ENCODE data around the gene UTP14A. TPM values are rescaled to one million over a fixed set of nuclear protein-coding genes. Genes with fewer than 3 reads are reported as not detected.

Gene UTP14A
- total and polyA plus RNA-seq, 2 of the 13 experiments (the other 11 are each of a cell fraction or from before 2014, with no cell fraction given) = 7.4 to 19.0 TPM

DNA sequence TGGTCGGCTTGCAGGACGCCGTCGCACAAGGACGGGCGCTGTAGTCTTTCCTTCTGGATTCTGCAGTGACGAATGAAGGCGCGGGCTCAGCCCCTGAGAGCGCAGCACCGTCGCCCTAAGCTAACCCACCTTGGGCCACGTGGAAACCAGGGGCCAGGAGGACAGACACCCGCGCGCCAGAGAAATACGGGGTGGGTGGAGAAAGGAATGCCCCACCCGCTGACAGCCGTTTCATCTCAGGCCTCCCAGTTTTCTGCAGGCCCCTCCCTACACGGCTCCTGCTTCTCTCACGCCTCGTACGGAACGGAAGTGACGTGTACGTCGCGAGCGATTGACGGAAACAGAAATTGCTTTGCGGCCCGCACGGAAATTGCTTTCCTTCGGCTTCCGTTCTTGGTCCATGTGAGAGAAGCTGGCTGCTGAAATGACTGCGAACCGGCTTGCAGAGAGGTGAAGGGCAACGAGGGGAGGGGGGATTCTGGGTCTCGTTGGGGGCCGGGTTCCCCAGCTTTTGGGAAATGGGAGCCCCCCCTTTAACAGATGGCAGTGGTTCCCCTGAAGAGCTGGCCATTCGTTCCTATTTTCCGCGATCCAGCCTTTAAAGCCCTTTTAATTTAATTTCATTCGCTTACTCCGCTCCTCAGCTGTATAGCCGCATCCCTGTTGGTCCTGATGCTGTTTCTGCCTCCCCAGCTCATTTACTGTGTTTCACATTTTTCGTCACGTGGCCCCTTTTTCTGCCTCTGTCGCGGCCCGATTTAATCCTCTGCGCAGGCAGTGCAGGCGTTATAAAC is at the start of gene UTP14A (continued):
- TF ChIP-seq, protein P1, sequence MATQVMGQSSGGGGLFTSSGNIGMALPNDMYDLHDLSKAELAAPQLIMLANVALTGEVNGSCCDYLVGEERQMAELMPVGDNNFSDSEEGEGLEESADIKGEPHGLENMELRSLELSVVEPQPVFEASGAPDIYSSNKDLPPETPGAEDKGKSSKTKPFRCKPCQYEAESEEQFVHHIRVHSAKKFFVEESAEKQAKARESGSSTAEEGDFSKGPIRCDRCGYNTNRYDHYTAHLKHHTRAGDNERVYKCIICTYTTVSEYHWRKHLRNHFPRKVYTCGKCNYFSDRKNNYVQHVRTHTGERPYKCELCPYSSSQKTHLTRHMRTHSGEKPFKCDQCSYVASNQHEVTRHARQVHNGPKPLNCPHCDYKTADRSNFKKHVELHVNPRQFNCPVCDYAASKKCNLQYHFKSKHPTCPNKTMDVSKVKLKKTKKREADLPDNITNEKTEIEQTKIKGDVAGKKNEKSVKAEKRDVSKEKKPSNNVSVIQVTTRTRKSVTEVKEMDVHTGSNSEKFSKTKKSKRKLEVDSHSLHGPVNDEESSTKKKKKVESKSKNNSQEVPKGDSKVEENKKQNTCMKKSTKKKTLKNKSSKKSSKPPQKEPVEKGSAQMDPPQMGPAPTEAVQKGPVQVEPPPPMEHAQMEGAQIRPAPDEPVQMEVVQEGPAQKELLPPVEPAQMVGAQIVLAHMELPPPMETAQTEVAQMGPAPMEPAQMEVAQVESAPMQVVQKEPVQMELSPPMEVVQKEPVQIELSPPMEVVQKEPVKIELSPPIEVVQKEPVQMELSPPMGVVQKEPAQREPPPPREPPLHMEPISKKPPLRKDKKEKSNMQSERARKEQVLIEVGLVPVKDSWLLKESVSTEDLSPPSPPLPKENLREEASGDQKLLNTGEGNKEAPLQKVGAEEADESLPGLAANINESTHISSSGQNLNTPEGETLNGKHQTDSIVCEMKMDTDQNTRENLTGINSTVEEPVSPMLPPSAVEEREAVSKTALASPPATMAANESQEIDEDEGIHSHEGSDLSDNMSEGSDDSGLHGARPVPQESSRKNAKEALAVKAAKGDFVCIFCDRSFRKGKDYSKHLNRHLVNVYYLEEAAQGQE (IDR thresholded peaks at IDR 0.05; ENCODE audit: borderline replicate concordance in 1 of 2, low read depth in 1 of 2, low read length in 2 of 2) = peak in 1 of 2 experiments; percentile 8; a peak in 1 of 4 replicates
- TF ChIP-seq HNF4G (IDR thresholded peaks at IDR 0.05; ENCODE audit: borderline replicate concordance, low read depth, low read length) (no peak), HNF4G (CRISPR knock-in tag; IDR thresholded peaks at IDR 0.05; ENCODE audit: borderline replicate concordance, low read depth) (no peak), ZFX (CRISPR knock-in tag; IDR thresholded peaks at IDR 0.05; ENCODE audit: low read depth) (peak; percentile 85), ZBTB7A (CRISPR knock-in tag; IDR thresholded peaks at IDR 0.05) (no peak), ZNF878 (CRISPR knock-in tag; IDR thresholded peaks at IDR 0.05) (no peak), RBM22 (optimal IDR thresholded peaks at IDR 0.05; ENCODE audit: low read length) (no peak), RARG (CRISPR knock-in tag; IDR thresholded peaks at IDR 0.05; ENCODE audit: low read depth) (no peak), NR3C1 (CRISPR knock-in tag; IDR thresholded peaks at IDR 0.05) (no peak), MBNL3 (CRISPR knock-in tag; conservative IDR thresholded peaks at IDR 0.05) (no peak), ARNT (IDR thresholded peaks at IDR 0.05) (no peak), TBX2 (CRISPR knock-in tag; IDR thresholded peaks at IDR 0.05; ENCODE audit: borderline replicate concordance) (peak; percentile 66; the same call in 1 of the 2 replicates), MED13 (CRISPR knock-in tag; IDR thresholded peaks at IDR 0.05) (no peak), GABPA (IDR thresholded peaks at IDR 0.05; ENCODE audit: low read depth, low read length) (peak; percentile 84), GABPA (CRISPR knock-in tag; IDR thresholded peaks at IDR 0.05; ENCODE audit: low read depth) (peak; percentile 97), RFX3 (CRISPR knock-in tag; IDR thresholded peaks at IDR 0.05) (no peak)
- TF ChIP-seq, protein P2, sequence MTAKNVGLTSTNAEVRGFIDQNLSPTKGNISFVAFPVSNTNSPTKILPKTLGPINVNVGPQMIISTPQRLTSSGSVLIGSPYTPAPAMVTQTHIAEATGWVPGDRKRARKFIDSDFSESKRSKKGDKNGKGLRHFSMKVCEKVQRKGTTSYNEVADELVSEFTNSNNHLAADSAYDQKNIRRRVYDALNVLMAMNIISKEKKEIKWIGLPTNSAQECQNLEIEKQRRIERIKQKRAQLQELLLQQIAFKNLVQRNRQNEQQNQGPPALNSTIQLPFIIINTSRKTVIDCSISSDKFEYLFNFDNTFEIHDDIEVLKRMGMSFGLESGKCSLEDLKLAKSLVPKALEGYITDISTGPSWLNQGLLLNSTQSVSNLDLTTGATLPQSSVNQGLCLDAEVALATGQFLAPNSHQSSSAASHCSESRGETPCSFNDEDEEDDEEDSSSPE (CRISPR knock-in tag; IDR thresholded peaks at IDR 0.05) = peak; percentile 80
- TF ChIP-seq, protein P3, sequence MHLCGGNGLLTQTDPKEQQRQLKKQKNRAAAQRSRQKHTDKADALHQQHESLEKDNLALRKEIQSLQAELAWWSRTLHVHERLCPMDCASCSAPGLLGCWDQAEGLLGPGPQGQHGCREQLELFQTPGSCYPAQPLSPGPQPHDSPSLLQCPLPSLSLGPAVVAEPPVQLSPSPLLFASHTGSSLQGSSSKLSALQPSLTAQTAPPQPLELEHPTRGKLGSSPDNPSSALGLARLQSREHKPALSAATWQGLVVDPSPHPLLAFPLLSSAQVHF (CRISPR knock-in tag; IDR thresholded peaks at IDR 0.05) = no peak
- TF ChIP-seq, protein P4, sequence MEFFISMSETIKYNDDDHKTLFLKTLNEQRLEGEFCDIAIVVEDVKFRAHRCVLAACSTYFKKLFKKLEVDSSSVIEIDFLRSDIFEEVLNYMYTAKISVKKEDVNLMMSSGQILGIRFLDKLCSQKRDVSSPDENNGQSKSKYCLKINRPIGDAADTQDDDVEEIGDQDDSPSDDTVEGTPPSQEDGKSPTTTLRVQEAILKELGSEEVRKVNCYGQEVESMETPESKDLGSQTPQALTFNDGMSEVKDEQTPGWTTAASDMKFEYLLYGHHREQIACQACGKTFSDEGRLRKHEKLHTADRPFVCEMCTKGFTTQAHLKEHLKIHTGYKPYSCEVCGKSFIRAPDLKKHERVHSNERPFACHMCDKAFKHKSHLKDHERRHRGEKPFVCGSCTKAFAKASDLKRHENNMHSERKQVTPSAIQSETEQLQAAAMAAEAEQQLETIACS (CRISPR knock-in tag; IDR thresholded peaks at IDR 0.05) = no peak
- TF ChIP-seq, protein P5, sequence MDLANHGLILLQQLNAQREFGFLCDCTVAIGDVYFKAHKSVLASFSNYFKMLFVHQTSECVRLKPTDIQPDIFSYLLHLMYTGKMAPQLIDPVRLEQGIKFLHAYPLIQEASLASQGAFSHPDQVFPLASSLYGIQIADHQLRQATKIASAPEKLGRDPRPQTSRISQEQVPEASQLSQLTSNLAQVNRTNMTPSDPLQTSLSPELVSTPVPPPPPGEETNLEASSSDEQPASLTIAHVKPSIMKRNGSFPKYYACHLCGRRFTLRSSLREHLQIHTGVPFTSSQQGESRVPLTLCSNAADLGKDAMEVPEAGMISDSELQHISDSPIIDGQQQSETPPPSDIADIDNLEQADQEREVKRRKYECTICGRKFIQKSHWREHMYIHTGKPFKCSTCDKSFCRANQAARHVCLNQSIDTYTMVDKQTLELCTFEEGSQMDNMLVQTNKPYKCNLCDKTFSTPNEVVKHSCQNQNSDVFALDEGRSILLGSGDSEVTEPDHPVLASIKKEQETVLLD (CRISPR knock-in tag; IDR thresholded peaks at IDR 0.05; ENCODE audit: low read depth) = no peak
- TF ChIP-seq, protein P6, sequence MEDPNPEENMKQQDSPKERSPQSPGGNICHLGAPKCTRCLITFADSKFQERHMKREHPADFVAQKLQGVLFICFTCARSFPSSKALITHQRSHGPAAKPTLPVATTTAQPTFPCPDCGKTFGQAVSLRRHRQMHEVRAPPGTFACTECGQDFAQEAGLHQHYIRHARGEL (CRISPR knock-in tag; IDR thresholded peaks at IDR 0.05) = no peak

All from HepG2 (cell line).